ENCODE results near the gene HOXD4. TPM values are rescaled to one million over a fixed set of nuclear protein-coding genes. Genes with fewer than 3 reads are reported as not detected.
A peak's percentile ranks its signal among the peaks of the same experiment; 100 is the strongest.

HOXD4 gene
- total RNA-seq, 1 experiment from 2014 or later: not detected

DNA sequence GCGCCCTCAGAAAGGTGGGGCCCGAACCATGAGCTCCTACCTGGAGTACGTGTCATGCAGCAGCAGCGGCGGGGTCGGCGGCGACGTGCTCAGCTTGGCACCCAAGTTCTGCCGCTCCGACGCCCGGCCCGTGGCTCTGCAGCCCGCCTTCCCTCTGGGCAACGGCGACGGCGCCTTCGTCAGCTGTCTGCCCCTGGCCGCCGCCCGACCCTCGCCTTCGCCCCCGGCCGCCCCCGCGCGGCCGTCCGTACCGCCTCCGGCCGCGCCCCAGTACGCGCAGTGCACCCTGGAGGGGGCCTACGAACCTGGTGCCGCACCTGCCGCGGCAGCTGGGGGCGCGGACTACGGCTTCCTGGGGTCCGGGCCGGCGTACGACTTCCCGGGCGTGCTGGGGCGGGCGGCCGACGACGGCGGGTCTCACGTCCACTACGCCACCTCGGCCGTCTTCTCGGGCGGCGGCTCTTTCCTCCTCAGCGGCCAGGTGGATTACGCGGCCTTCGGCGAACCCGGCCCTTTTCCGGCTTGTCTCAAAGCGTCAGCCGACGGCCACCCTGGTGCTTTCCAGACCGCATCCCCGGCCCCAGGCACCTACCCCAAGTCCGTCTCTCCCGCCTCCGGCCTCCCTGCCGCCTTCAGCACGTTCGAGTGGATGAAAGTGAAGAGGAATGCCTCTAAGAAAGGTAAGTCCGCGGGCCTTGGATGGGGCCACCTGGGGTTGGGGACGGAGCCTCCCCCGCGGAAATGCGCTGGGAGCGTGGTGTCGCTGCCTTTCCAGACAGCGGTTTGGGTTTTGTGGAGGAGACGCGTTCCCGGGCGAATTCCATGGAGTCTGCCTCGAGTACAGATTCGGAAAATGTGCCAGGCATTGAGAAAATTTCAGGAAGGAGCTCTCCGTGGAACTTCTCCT, 37.7 kb downstream of the HOXD4 start:
- Mint-ChIP-seq H3K9me3 (ENCODE audit: low read depth, unreplicated experiment) (no peaks in the 10 kb centered on the region), H3K27ac (ENCODE audit: unreplicated experiment) (no peak overlapping the region), H3K4me1 (ENCODE audit: low read depth, unreplicated experiment) (no peaks in the 10 kb centered on the region), H3K27me3 (ENCODE audit: unreplicated experiment) (peaks cover 10% of the 10 kb centered on the region), H3K4me3 (ENCODE audit: low read depth, unreplicated experiment) (peak overlapping the region; percentile 61), H3K36me3 (ENCODE audit: insufficient read depth, unreplicated experiment) (peaks cover 9% of the 10 kb centered on the region)
- DNase-seq: no peak
- CTCF ChIA-PET: no interaction called here
- BruUV-seq (replicated peaks): no TSS peak
- TF ChIP-seq, protein P1, sequence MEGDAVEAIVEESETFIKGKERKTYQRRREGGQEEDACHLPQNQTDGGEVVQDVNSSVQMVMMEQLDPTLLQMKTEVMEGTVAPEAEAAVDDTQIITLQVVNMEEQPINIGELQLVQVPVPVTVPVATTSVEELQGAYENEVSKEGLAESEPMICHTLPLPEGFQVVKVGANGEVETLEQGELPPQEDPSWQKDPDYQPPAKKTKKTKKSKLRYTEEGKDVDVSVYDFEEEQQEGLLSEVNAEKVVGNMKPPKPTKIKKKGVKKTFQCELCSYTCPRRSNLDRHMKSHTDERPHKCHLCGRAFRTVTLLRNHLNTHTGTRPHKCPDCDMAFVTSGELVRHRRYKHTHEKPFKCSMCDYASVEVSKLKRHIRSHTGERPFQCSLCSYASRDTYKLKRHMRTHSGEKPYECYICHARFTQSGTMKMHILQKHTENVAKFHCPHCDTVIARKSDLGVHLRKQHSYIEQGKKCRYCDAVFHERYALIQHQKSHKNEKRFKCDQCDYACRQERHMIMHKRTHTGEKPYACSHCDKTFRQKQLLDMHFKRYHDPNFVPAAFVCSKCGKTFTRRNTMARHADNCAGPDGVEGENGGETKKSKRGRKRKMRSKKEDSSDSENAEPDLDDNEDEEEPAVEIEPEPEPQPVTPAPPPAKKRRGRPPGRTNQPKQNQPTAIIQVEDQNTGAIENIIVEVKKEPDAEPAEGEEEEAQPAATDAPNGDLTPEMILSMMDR (IDR thresholded peaks at IDR 0.05; ENCODE audit: unreplicated experiment): no peak
- intact Hi-C loops (cut with micrococcal nuclease; ENCODE audit: unreplicated experiment): no loop called here

DNA sequence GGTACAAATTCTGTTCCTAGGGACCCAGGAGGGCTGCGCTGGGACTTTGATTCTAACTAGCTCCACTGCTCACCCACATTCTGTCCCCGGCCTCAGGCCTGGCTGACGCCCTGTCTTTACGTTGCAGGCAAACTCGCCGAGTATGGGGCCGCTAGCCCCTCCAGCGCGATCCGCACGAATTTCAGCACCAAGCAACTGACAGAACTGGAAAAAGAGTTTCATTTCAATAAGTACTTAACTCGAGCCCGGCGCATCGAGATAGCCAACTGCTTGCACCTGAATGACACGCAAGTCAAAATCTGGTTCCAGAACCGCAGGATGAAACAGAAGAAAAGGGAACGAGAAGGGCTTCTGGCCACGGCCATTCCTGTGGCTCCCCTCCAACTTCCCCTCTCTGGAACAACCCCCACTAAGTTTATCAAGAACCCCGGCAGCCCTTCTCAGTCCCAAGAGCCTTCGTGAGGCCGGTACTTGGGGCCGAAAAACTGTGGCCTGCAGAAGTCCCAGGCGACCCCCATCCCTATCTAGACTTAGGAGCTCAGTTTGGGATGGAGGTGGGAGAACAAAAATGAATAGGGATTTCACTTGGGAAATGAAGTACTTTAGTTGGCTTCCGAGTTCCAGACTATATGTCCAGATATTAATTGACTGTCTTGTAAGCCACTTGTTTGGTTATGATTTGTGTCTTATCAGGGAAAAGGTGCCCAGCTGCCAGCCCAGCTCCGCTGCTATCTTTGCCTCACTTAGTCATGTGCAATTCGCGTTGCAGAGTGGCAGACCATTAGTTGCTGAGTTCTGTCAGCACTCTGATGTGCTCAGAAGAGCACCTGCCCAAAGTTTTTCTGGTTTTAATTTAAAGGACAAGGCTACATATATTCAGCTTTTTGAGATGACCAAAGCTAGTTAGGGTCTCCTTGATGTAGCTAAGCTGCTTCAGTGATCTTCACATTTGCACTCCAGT, 38.6 kb downstream of the HOXD4 start:
- H3K9me3 Mint-ChIP-seq (ENCODE audit: low read depth, unreplicated experiment): no peaks in the 10 kb centered on the region
- H3K27me3 Mint-ChIP-seq (ENCODE audit: unreplicated experiment): peaks cover 10% of the 10 kb centered on the region
- DNase-seq: no peak
- H3K4me3 Mint-ChIP-seq (ENCODE audit: low read depth, unreplicated experiment): peak overlapping the region; percentile 61
- TF ChIP-seq, protein P1 (IDR thresholded peaks at IDR 0.05; ENCODE audit: unreplicated experiment): no peak
- H3K36me3 Mint-ChIP-seq (ENCODE audit: insufficient read depth, unreplicated experiment): peaks cover 9% of the 10 kb centered on the region
- CTCF ChIA-PET: no interaction called here
- intact Hi-C loops (cut with micrococcal nuclease; ENCODE audit: unreplicated experiment): no loop called here
- H3K4me1 Mint-ChIP-seq (ENCODE audit: low read depth, unreplicated experiment): no peaks in the 10 kb centered on the region
- H3K27ac Mint-ChIP-seq (ENCODE audit: unreplicated experiment): no peak overlapping the region
- no TSS peak for BruUV-seq (replicated peaks)

DNA sequence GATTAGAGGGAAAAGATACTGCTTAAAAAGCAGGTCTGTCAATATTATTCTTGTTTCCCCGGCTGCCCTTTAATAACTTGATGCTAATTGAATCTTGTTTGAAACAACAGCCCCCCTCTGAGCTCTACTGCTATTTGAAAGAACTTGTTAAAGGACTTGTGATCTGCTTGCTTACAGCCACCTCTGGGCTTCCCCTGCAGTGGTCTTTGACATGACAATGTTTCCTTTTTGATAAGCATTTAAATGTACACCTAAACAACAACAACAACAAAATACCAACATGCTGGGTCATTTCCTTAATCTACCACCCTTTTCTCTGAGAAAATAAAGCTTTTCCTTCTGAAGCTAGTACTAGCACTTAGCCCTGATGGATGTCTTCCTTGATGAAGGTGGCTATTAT, 41.0 kb downstream of the HOXD4 start:
- CTCF ChIA-PET: interaction anchor here (0.6 kb wide), 1 partner anchor 1768 kb away, joined by 6 read pairs; no protein-coding TSS in a partner anchor
- no peak for DNase-seq
- Mint-ChIP-seq H3K27ac (ENCODE audit: unreplicated experiment) (no peak overlapping the region), H3K36me3 (ENCODE audit: insufficient read depth, unreplicated experiment) (peaks cover 9% of the 10 kb centered on the region), H3K4me3 (ENCODE audit: low read depth, unreplicated experiment) (no peak overlapping the region), H3K9me3 (ENCODE audit: low read depth, unreplicated experiment) (no peaks in the 10 kb centered on the region), H3K4me1 (ENCODE audit: low read depth, unreplicated experiment) (no peaks in the 10 kb centered on the region), H3K27me3 (ENCODE audit: unreplicated experiment) (peaks cover 9% of the 10 kb centered on the region)
- intact Hi-C loops (cut with micrococcal nuclease; ENCODE audit: unreplicated experiment): no loop called here
- TF ChIP-seq, protein P1 (IDR thresholded peaks at IDR 0.05; ENCODE audit: unreplicated experiment): no peak
- BruUV-seq (replicated peaks): no TSS peak

DNA sequence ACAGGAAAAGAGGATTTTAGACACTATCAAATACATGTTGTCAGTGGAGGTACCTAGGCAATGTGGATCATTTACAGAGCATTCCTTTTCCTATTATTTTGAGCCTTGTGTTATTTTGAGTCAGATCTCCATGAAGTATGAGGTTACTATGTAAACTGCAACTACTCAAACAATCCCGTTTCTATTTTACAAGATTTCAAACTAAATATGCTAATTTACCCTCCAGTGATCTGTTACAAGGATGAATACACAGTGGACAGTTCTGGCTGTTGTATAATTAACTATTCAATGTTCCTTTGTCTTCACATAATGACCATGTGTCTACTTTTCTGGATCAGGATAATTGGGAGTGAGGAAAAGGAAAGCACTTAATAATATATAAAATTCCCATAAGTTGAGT, 41.7 kb downstream of the HOXD4 start:
- BruUV-seq (replicated peaks): no TSS peak
- H3K4me3 Mint-ChIP-seq (ENCODE audit: low read depth, unreplicated experiment): no peak overlapping the region
- CTCF ChIA-PET: no interaction called here
- H3K4me1 Mint-ChIP-seq (ENCODE audit: low read depth, unreplicated experiment): no peaks in the 10 kb centered on the region
- no peaks in the 10 kb centered on the region for H3K9me3 Mint-ChIP-seq (ENCODE audit: low read depth, unreplicated experiment)
- peaks cover 2% of the 10 kb centered on the region for H3K27me3 Mint-ChIP-seq (ENCODE audit: unreplicated experiment)
- H3K36me3 Mint-ChIP-seq (ENCODE audit: insufficient read depth, unreplicated experiment): peaks cover 3% of the 10 kb centered on the region
- TF ChIP-seq, protein P1 (IDR thresholded peaks at IDR 0.05; ENCODE audit: unreplicated experiment): no peak
- intact Hi-C loops (cut with micrococcal nuclease; ENCODE audit: unreplicated experiment): no loop called here
- DNase-seq: no peak
- H3K27ac Mint-ChIP-seq (ENCODE audit: unreplicated experiment): no peak overlapping the region

All from Calu3 (cell line).